GM18520 (cell line): ENCODE measurements around the gene NR5A1.

Experiments used
- ATAC-seq: cut with Tn5 transposase; IDR thresholded peaks from one replicate; pipeline ENCODE4 v1.9.1; 2021; ENCODE audit not compliant: unreplicated experiment

NR5A1 gene

DNA sequence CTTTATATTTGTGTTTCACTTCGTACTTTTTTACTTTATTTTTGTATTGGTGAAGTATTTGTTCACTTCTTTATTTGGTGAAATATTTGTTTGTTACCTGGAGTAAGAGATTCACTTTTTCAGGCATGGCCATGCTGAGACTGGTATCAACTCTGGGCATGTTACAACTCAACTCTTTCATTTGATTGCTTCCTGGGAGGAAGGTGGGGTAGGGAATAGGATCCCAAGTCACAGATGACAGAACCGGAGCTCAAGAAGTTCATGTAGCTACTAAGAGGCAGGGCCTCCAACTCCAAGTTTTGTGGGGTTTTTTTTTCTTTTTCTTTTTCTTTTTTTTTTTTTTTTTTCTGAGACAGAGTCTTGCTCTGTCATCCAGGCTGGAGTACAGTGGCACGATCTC is 63.0 kb downstream of the NR5A1 start:
- ATAC-seq: no peak

- no peak for ATAC-seq
These were observed 63.6 kb downstream of the NR5A1 start for GRCh38 chr9:124443625-124444024.

- no peak for ATAC-seq
These were observed 64.4 kb downstream of the NR5A1 start for GRCh38 chr9:124442826-124443225.

GRCh38 chr9:124442379-124442778 is 64.8 kb downstream of the NR5A1 start:
- no peak for ATAC-seq

GRCh38 chr9:124441291-124441690 is 65.9 kb downstream of the NR5A1 start:
- ATAC-seq: no peak

GRCh38 chr9:124440786-124441185 is 66.4 kb downstream of the NR5A1 start:
- ATAC-seq: no peak

DNA sequence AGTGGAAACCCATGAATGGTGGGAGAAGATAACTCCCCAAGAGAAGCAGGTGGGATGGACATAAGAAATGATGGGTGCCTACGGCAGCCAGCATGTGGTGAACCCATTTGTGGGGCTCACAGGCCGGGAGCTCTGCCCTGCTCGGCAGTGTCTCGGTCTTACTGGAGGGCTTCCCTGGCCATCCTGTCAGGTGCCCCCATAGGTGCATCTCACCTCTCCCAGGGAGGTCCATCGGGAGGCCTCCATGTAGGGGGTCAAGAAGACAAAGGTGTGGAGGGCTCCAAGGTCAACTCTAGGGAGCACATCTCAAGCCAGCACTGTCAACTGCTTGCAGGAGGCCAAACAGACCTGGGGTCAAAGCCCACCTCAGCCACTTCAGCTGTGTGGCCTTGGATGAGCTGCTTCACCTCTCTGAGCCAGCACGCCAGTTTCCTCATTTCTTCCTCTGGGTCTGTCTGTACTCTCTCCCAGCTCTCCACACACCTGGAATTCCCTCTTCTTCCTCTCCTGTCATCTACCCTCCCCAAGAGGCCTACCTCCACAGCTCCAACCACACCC is 67.4 kb downstream of the NR5A1 start:
- ATAC-seq: no peak

GRCh38 chr9:124439086-124439485 is 68.1 kb downstream of the NR5A1 start:
- no peak for ATAC-seq

- no peak for ATAC-seq
These were observed 69.1 kb downstream of the NR5A1 start for GRCh38 chr9:124438091-124438490.

- ATAC-seq: no peak
These were observed 70.1 kb downstream of the NR5A1 start for GRCh38 chr9:124437086-124437485.

- no peak for ATAC-seq
These were observed 70.9 kb downstream of the NR5A1 start for GRCh38 chr9:124436320-124436719.
